Panc1 (cell line): ENCODE results near the gene VEGFA. TPM values are rescaled to one million over a fixed set of nuclear protein-coding genes. Genes with fewer than 3 reads are reported as not detected.

Experiments used
- ATAC-seq: fragments of 200-7000 bp; cut with Tn5 transposase; 2 replicates; pipeline ENCODE4 v1.9.1; 2020; ENCODE audit warnings: mild to moderate bottlenecking, moderate library complexity
- BruUV-seq: library from RNA; stranded (reverse); fragments of 400-500 nt; replicated peaks from 2 replicates; lab custom pipeline; 2021; lab: Mats Ljungman, UMichigan
- CTCF ChIA-PET: fragments of 300-600 bp; sonication (Branson Sonifier 250); formaldehyde crosslinking; loops from one replicate; lab custom pipeline; 2022; ENCODE audit warnings: antibody characterized with exemption; lab: Charles Lee
- POLR2A ChIA-PET: fragments of 300-600 bp; sonication (Branson Sonifier 250); formaldehyde crosslinking; loops from one replicate; lab custom pipeline; 2022; ENCODE audit warnings: antibody characterized with exemption; lab: Charles Lee
- DNase-seq: peaks from one replicate; pipeline ENCODE4 v3.0.0-alpha.2; 2010; ENCODE audit warnings: low read depth, low spot score
- H3K27ac ChIP-seq: 2 replicates; pipeline ENCODE4 v1.5.1; 2011; ENCODE audit warnings: mild to moderate bottlenecking, low read length, inconsistent platforms
- H3K27me3 ChIP-seq: fragments of 200-500 bp; sonication (Bioruptor generic); 2 replicates; pipeline ENCODE4 v1.6.0; 2014; ENCODE audit warnings: low read length, inconsistent platforms; ENCODE audit not compliant: control insufficient read depth, insufficient read depth
- H3K36me3 ChIP-seq: fragments of 200-500 bp; sonication (Bioruptor generic); 2 replicates; pipeline ENCODE4 v1.5.1; 2014; ENCODE audit warnings: inconsistent platforms, mild to moderate bottlenecking, low read length, moderate library complexity; ENCODE audit not compliant: control insufficient read depth, insufficient read depth
- H3K4me1 ChIP-seq: 2 replicates; pipeline ENCODE4 v1.5.1; 2011; ENCODE audit warnings: inconsistent platforms, mild to moderate bottlenecking, low read length, moderate library complexity; ENCODE audit not compliant: control insufficient read depth, insufficient read depth
- H3K4me3 ChIP-seq, 2 experiments: 2 replicates each; pipeline ENCODE4 v1.5.1; 2011 to 2012; ENCODE audit warnings: low read depth in 2 of 2, low read length in 2 of 2, mild to moderate bottlenecking in 2 of 2, inconsistent platforms in 1 of 2, moderate library complexity in 1 of 2
- H3K9me3 ChIP-seq: fragments of 200-500 bp; sonication (Bioruptor generic); 2 replicates; pipeline ENCODE4 v1.5.1; 2014; ENCODE audit warnings: low read depth, mild to moderate bottlenecking, inconsistent platforms, low read length, moderate library complexity; ENCODE audit not compliant: control insufficient read depth, insufficient read depth
- CTCF ChIP-seq: fragments of 450-650 bp; IDR thresholded peaks from 2 replicates; pipeline ENCODE4 v1.5.1; 2017; ENCODE audit warnings: mild to moderate bottlenecking
- POLR2AphosphoS5 ChIP-seq: IDR thresholded peaks from 2 replicates; pipeline ENCODE4 v1.6.1; 2012; ENCODE audit warnings: mild to moderate bottlenecking, low read depth, low read length, moderate library complexity
- SIN3A ChIP-seq: IDR thresholded peaks from 2 replicates; pipeline ENCODE4 v1.6.1; 2012; ENCODE audit warnings: low read depth, mild to moderate bottlenecking, low read length, moderate library complexity, borderline replicate concordance; ENCODE audit not compliant: insufficient read depth
- TCF7L2 ChIP-seq: IDR thresholded peaks from 2 replicates; pipeline ENCODE4 v1.6.1; 2011; ENCODE audit warnings: mild to moderate bottlenecking, low read depth, low read length, inconsistent platforms
- in situ Hi-C: cut with HindIII; loops from 2 replicates; pipeline ENCODE4 v1.10.0; 2016; ENCODE audit warnings: low sequenced_read_pairs, low pct_unique_long_range_greater_than_20kb
- intact Hi-C: fragments of 100-400 bp; cut with micrococcal nuclease; formaldehyde crosslinking; loops from one replicate; pipeline ENCODE4 v1.10.0; 2022; ENCODE audit not compliant: unreplicated experiment
- total RNA-seq: library from RNA; stranded (reverse); gene quantifications from one replicate; pipeline ENCODE4 v1.2.1, GENCODE V29; 2021; ENCODE audit not compliant: unreplicated experiment
- TF ChIP-seq, protein P1 (sequence below), 2 experiments: IDR thresholded peaks; 2 replicates each; pipeline ENCODE4 v1.6.1; 2011 to 2012; ENCODE audit warnings: low read depth in 2 of 2, control low read depth in 1 of 2, low read length in 1 of 2, mild to moderate bottlenecking in 1 of 2, moderate library complexity in 1 of 2; ENCODE audit not compliant: insufficient read depth in 1 of 2

The VEGFA gene
- total RNA-seq, 1 experiment from 2014 or later, result 98.7 TPM

- Histone ChIP-seq H3K9me3 (no peaks in the 10 kb centered on the region), H3K4me1 (no peaks in the 10 kb centered on the region), H3K4me3 (no peak overlapping the region), H3K36me3 (peaks cover 11% of the 10 kb centered on the region; the same call in 1 of the 2 replicates), H3K27me3 (no peaks in the 10 kb centered on the region), H3K27ac (no peak overlapping the region)
- ATAC-seq, result no peak
- TF ChIP-seq TCF7L2, result no peak
- no peak for TF ChIP-seq SIN3A
- no peak for TF ChIP-seq POLR2AphosphoS5
- TF ChIP-seq CTCF, result no peak
- TF ChIP-seq, protein P1, sequence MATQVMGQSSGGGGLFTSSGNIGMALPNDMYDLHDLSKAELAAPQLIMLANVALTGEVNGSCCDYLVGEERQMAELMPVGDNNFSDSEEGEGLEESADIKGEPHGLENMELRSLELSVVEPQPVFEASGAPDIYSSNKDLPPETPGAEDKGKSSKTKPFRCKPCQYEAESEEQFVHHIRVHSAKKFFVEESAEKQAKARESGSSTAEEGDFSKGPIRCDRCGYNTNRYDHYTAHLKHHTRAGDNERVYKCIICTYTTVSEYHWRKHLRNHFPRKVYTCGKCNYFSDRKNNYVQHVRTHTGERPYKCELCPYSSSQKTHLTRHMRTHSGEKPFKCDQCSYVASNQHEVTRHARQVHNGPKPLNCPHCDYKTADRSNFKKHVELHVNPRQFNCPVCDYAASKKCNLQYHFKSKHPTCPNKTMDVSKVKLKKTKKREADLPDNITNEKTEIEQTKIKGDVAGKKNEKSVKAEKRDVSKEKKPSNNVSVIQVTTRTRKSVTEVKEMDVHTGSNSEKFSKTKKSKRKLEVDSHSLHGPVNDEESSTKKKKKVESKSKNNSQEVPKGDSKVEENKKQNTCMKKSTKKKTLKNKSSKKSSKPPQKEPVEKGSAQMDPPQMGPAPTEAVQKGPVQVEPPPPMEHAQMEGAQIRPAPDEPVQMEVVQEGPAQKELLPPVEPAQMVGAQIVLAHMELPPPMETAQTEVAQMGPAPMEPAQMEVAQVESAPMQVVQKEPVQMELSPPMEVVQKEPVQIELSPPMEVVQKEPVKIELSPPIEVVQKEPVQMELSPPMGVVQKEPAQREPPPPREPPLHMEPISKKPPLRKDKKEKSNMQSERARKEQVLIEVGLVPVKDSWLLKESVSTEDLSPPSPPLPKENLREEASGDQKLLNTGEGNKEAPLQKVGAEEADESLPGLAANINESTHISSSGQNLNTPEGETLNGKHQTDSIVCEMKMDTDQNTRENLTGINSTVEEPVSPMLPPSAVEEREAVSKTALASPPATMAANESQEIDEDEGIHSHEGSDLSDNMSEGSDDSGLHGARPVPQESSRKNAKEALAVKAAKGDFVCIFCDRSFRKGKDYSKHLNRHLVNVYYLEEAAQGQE (IDR thresholded peaks at IDR 0.05; ENCODE audit: insufficient read depth in 1 of 2, low read depth in 2 of 2, low read length in 1 of 2), result no peak
- no peak for DNase-seq
- intact Hi-C loops (no loop called here), in situ Hi-C loops (no loop called here)
- no TSS peak for BruUV-seq
- ChIA-PET CTCF (no interaction called here), POLR2A (interaction anchor here (0.7 kb wide), 1 partner anchor 150 kb away, joined by 4 read pairs; no protein-coding TSS in a partner anchor)
Measured at GRCh38 chr6:43786664-43787329, 16.8 kb downstream of the VEGFA start.

DNA sequence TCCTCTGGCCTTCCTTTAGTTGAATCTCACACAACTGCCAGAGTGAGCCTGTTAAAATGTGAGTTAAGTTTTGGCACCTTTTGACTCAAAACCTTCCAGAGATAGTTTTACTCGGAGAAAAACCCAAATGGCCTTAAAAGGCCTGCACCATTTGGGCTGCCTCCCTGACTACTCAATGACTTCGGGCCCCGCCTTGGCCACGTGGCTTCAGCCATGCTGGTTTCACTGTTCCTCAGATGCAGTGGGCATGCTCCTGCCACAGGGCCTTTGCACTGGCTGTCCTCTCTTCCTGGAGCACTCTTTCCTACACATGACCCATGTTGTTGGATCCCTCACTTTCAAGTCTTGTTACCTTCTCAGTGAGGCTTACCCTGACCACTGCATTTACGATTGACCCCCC lies 18.3 kb downstream of the VEGFA start:
- ATAC-seq (no peak), DNase-seq (no peak)
- intact Hi-C loops (no loop called here), in situ Hi-C loops (no loop called here)
- BruUV-seq, result no TSS peak
- POLR2A ChIA-PET, result no interaction called here
- Histone ChIP-seq H3K27ac (no peak overlapping the region), H3K4me1 (no peaks in the 10 kb centered on the region), H3K27me3 (no peaks in the 10 kb centered on the region), H3K4me3 (no peak overlapping the region), H3K9me3 (no peaks in the 10 kb centered on the region), H3K36me3 (peaks cover 11% of the 10 kb centered on the region; the same call in 1 of the 2 replicates)
- CTCF ChIA-PET, result interaction anchor here (0.7 kb wide), 1 partner anchor 18 kb away, joined by 9 read pairs; the partner anchor contains the start of gene VEGFA
- TF ChIP-seq, protein P1 (IDR thresholded peaks at IDR 0.05; ENCODE audit: insufficient read depth in 1 of 2, low read depth in 2 of 2, low read length in 1 of 2), result no peak
- TF ChIP-seq TCF7L2 (no peak), POLR2AphosphoS5 (no peak), CTCF (no peak), SIN3A (no peak)
